GM12873 (cell line): ENCODE measurements around the gene RASGRF2.

Experiments
- CTCF ChIP-seq: IDR thresholded peaks from 2 replicates; pipeline ENCODE4 v1.5.1; 2012; ENCODE audit warnings: low read depth, mild to moderate bottlenecking, moderate library complexity, low read length, control low read depth; ENCODE audit not compliant: insufficient read depth; ENCODE audit errors: missing control alignments

Gene RASGRF2

GRCh38 chr5:80920333-80920732, 39.8 kb upstream of the RASGRF2 start:
- TF ChIP-seq CTCF: no peak

- TF ChIP-seq CTCF: no peak
Measured at GRCh38 chr5:80921026-80921425, 39.1 kb upstream of the RASGRF2 start.

- TF ChIP-seq CTCF: no peak
Measured at GRCh38 chr5:80925931-80926330, 34.2 kb upstream of the RASGRF2 start.

GRCh38 chr5:80926536-80926935, 33.6 kb upstream of the RASGRF2 start:
- TF ChIP-seq CTCF: no peak

GRCh38 chr5:80926979-80927656, 33.0 kb upstream of the RASGRF2 start:
- TF ChIP-seq CTCF: no peak

GRCh38 chr5:80928073-80928472, 32.1 kb upstream of the RASGRF2 start:
- TF ChIP-seq CTCF: no peak

- TF ChIP-seq CTCF: no peak
Measured at GRCh38 chr5:80930940-80931339, 29.2 kb upstream of the RASGRF2 start.
